GM12892 (cell line): ENCODE results near the gene CPNE7.

ENCODE experiments used
- POLR2A ChIP-seq: IDR thresholded peaks from 2 replicates; pipeline ENCODE4 v1.6.1; 2011; ENCODE audit warnings: low read depth, low read length, control low read depth
- POLR2AphosphoS5 ChIP-seq: IDR thresholded peaks from 2 replicates; pipeline ENCODE4 v1.6.1; 2011; ENCODE audit warnings: low read depth, low read length, control low read depth

DNA sequence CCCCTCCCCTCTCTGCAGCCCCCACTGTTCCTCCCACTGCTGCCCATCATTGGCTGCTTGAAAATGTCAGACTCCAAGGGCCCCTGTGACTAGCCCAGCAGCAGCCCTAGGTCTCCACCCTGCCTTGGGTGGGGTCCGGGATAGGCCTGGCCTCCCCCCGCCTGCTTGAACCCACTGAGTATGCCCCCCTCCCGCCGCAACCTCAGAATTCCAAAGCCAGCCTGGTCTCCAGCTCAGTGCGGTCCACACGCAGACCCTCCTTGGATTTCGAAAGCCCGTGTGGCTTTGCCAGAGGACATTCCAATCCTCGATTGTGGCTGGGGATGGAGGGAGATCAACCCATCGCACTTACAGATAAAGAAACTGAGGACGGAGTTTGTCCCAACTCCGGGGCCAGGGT lies 44.3 kb downstream of the CPNE7 start:
- no peak for TF ChIP-seq POLR2A
- no peak for TF ChIP-seq POLR2AphosphoS5
